B cell (primary cell): ENCODE data around the gene TFEC. TPM values are rescaled to one million over a fixed set of nuclear protein-coding genes. Genes with fewer than 3 reads are reported as not detected.
"Not testable (repeated sequence)": the region's sequence is repeated elsewhere in the genome, so short reads cannot be mapped to it uniquely, and the experiment has no call there.

Experiments used
- ATAC-seq: fragments of 200-7000 bp; cut with Tn5 transposase; one replicate; pipeline ENCODE4 v1.10.0; 2021; ENCODE audit warnings: low read depth, mild to moderate bottlenecking, moderate number of reproducible peaks, moderate library complexity
- CTCF ChIA-PET: fragments of 350-600 bp; sonication (Branson Sonifier 250); formaldehyde crosslinking; loops from one replicate; lab custom pipeline; 2021; ENCODE audit warnings: antibody characterized with exemption, inconsistent platforms; lab: Charles Lee
- POLR2A ChIA-PET: fragments of 350-600 bp; sonication (Branson Sonifier 250); formaldehyde crosslinking; loops from one replicate; lab custom pipeline; 2021; ENCODE audit warnings: antibody characterized with exemption; lab: Charles Lee
- DNase-seq: peaks from one replicate; pipeline ENCODE4 v3.0.0; 2013
- H2AFZ ChIP-seq: 2 replicates; pipeline ENCODE4 v1.6.1; 2012; ENCODE audit warnings: mild to moderate bottlenecking, low read depth, low read length; ENCODE audit not compliant: insufficient read depth, poor library complexity, severe bottlenecking
- H3K27ac ChIP-seq, 2 donors: 1 replicate in 1 of 2; 2 replicates in 1 of 2; pipeline ENCODE4 v1.5.1; 2012 to 2013; ENCODE audit warnings: low read length in 2 of 2, mild to moderate bottlenecking in 2 of 2, moderate library complexity in 1 of 2
- H3K27me3 ChIP-seq, 4 experiments: fragments of 200-600 bp in 1 of 4; sonication (generic) in 1 of 4; replicated peaks in 1 of 4; 1 replicate in 2 of 4; 2 replicates in 2 of 4; pipeline versions ENCODE4 v1.6.1 to v1.7.0; 2013 to 2016; ENCODE audit warnings: low read length in 3 of 4, mild to moderate bottlenecking in 2 of 4, mixed read lengths in 1 of 4, moderate library complexity in 1 of 4; ENCODE audit not compliant: insufficient read depth in 4 of 4, control insufficient read depth in 3 of 4; ENCODE audit errors: control extremely low read depth in 1 of 4
- H3K36me3 ChIP-seq, 2 experiments: replicated peaks in 1 of 2; 1 replicate in 1 of 2; 2 replicates in 1 of 2; pipeline versions ENCODE4 v1.6.1 to v1.7.1; 2013; ENCODE audit warnings: low read length in 1 of 2; ENCODE audit not compliant: insufficient read depth in 2 of 2, control insufficient read depth in 1 of 2; ENCODE audit errors: control extremely low read depth in 1 of 2, extremely low read depth in 1 of 2
- H3K4me1 ChIP-seq, 2 donors: fragments of 200-600 bp in 1 of 2; sonication (generic) in 1 of 2; 1 replicate in 1 of 2; 2 replicates in 1 of 2; pipeline versions ENCODE4 v1.5.1 to v1.6.1; 2013 to 2017; ENCODE audit warnings: low read length in 2 of 2; ENCODE audit not compliant: control insufficient read depth in 2 of 2, insufficient read depth in 2 of 2
- H3K4me2 ChIP-seq: replicated peaks from 2 replicates; pipeline ENCODE3; 2012; ENCODE audit warnings: mild to moderate bottlenecking, low read depth, low read length; ENCODE audit not compliant: poor library complexity, severe bottlenecking
- H3K4me3 ChIP-seq, 5 experiments: fragments of 200-600 bp in 1 of 5; sonication (generic) in 1 of 5; 1 replicate in 3 of 5; 2 replicates in 2 of 5; pipeline versions ENCODE4 v1.5.1 to v1.7.0; 2011 to 2016; ENCODE audit warnings: low read length in 4 of 5, mild to moderate bottlenecking in 4 of 5, low read depth in 2 of 5, control low read depth in 1 of 5, moderate library complexity in 1 of 5; ENCODE audit not compliant: insufficient read depth in 1 of 5; ENCODE audit errors: control extremely low read depth in 1 of 5, extremely low read depth in 1 of 5
- H3K79me2 ChIP-seq: fragments of 200-600 bp; sonication (generic); one replicate; pipeline ENCODE4 v1.6.0; 2016; ENCODE audit warnings: low read length; ENCODE audit not compliant: control insufficient read depth, insufficient read depth
- H3K9ac ChIP-seq: fragments of 200-600 bp; sonication (generic); 2 replicates; pipeline ENCODE4 v1.6.1; 2017; ENCODE audit warnings: mild to moderate bottlenecking, low read length, moderate library complexity
- H3K9me3 ChIP-seq, 3 donors: one replicate each; pipeline versions ENCODE4 v1.6.1 to v1.7.1; 2013; ENCODE audit warnings: low read length in 2 of 3; ENCODE audit not compliant: control insufficient read depth in 2 of 3, insufficient read depth in 1 of 3; ENCODE audit errors: control extremely low read depth in 1 of 3
- H4K20me1 ChIP-seq: 2 replicates; pipeline ENCODE4 v1.6.0; 2012; ENCODE audit warnings: mild to moderate bottlenecking, low read length; ENCODE audit not compliant: insufficient read depth, control insufficient read depth, poor library complexity, severe bottlenecking
- H3K27ac Mint-ChIP-seq: one replicate; pipeline ENCODE4 v1.8.0; 2021; ENCODE audit warnings: mixed read lengths
- H3K27me3 Mint-ChIP-seq: one replicate; pipeline ENCODE4 v1.8.0; 2021; ENCODE audit warnings: mixed read lengths
- H3K4me1 Mint-ChIP-seq: one replicate; pipeline ENCODE4 v1.8.0; 2021; ENCODE audit warnings: mixed read lengths
- H3K4me3 Mint-ChIP-seq: one replicate; pipeline ENCODE4 v1.8.0; 2021; ENCODE audit warnings: mixed read lengths
- H3K9me3 Mint-ChIP-seq: one replicate; pipeline ENCODE4 v1.8.0; 2022; ENCODE audit warnings: mixed read lengths; ENCODE audit not compliant: insufficient read depth
- CTCF ChIP-seq: fragments of 200-600 bp; IDR thresholded peaks from one replicate; pipeline ENCODE4 v1.8.0; 2022; ENCODE audit warnings: antibody characterized with exemption, mild to moderate bottlenecking
- EZH2 ChIP-seq: IDR thresholded peaks from 2 replicates; pipeline ENCODE4 v1.6.1; 2012; ENCODE audit warnings: borderline replicate concordance, low read depth, mild to moderate bottlenecking, moderate library complexity, low read length; ENCODE audit not compliant: insufficient read depth, poor library complexity, severe bottlenecking
- WGBS: methylation state at CpG from one replicate; pipeline ENCODE4 v1.1.5; 2013; ENCODE audit warnings: missing lambda C conversion rate; ENCODE audit not compliant: insufficient coverage; 5-methylcytosine and 5-hydroxymethylcytosine counted together
- intact Hi-C: fragments of 100-400 bp; cut with micrococcal nuclease; formaldehyde crosslinking; loops from one replicate; pipeline ENCODE4 v1.10.0; 2022
- polyA plus RNA-seq: library from polyadenylated mRNA; depleted of rRNA; stranded (reverse); fragments of >200 nt; gene quantifications from 2 replicates; pipeline ENCODE4 v1.2.3, GENCODE V29; 2012
- total RNA-seq, 2 donors: library from RNA; stranded (reverse); fragments of 120-200 nt in 1 of 2; gene quantifications; 1 replicate in 1 of 2; 2 replicates in 1 of 2; pipeline versions ENCODE4 v1.2.3 to v1.2.4, GENCODE V29; 2013 to 2022

The TFEC gene
- total and polyA plus RNA-seq, 2 donors (not counting 1 experiment from before 2014, with no cell fraction given) = 17.3 to 36.3 TPM

DNA sequence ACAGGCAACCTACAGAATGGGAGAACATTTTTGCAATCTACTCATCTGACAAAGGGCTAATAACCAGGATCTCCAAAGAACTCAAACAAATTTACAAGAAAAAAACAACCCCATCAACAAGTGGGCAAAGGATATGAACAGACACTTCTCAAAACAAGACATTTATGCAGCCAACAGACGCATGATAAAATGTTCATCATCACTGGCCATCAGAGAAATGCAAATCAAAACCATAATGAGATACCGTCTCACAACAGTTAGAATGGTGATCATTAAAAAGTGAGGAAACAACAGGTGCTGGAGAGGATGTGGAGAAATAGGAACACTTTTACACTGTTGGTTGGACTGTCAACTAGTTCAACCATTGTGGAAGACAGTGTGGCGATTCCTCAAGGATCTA, 100.8 kb downstream of the TFEC start:
- H3K9me3 ChIP-seq, H3K4me3 ChIP-seq, H3K27me3 Mint-ChIP-seq, H2AFZ ChIP-seq, H3K27ac Mint-ChIP-seq, POLR2A ChIA-PET, H3K9ac ChIP-seq, H3K27ac ChIP-seq, H3K4me3 Mint-ChIP-seq, CTCF ChIA-PET, intact Hi-C loops, H3K4me1 ChIP-seq, H4K20me1 ChIP-seq, ATAC-seq, H3K9me3 Mint-ChIP-seq, H3K27me3 ChIP-seq, DNase-seq, H3K79me2 ChIP-seq, H3K4me1 Mint-ChIP-seq, H3K36me3 ChIP-seq, H3K4me2 ChIP-seq: not testable (repeated sequence)
- no CpG with 5 or more reads among the region's 3 CpGs for WGBS

- Histone ChIP-seq H3K36me3 (no peaks in the 10 kb centered on the region), H3K9me3 (no peaks in the 10 kb centered on the region), H2AFZ (no peak overlapping the region), H3K27me3 (no peaks in the 10 kb centered on the region), H3K4me3 (no peak overlapping the region), H3K9ac (no peak overlapping the region), H3K4me1 (no peaks in the 10 kb centered on the region), H4K20me1 (no peaks in the 10 kb centered on the region), H3K4me2 (no peak overlapping the region), H3K79me2 (no peaks in the 10 kb centered on the region), H3K27ac (no peak overlapping the region)
- no CpG with 5 or more reads among the region's 2 CpGs for WGBS
- ATAC-seq (no peak), DNase-seq (no peak)
- no peaks in the 10 kb centered on the region for H3K27me3 Mint-ChIP-seq
- ChIA-PET CTCF (no interaction called here), POLR2A (no interaction called here)
- H3K9me3 Mint-ChIP-seq = no peaks in the 10 kb centered on the region
- intact Hi-C loops = no loop called here
- TF ChIP-seq CTCF = no peak
- TF ChIP-seq EZH2 = no peak
- no peaks in the 10 kb centered on the region for H3K4me1 Mint-ChIP-seq
- no peak overlapping the region for H3K4me3 Mint-ChIP-seq
- no peak overlapping the region for H3K27ac Mint-ChIP-seq
Observed at GRCh38 chr7:115924411-115924810, 106.2 kb downstream of the TFEC start.
